GM19193 (cell line): ENCODE measurements around the gene IL31.

Source experiments
- POLR2A ChIP-seq: IDR thresholded peaks from 4 replicates; pipeline ENCODE4 v1.6.1; 2011; ENCODE audit not compliant: insufficient read depth, insufficient read length; ENCODE audit errors: extremely low read depth

Gene IL31

DNA sequence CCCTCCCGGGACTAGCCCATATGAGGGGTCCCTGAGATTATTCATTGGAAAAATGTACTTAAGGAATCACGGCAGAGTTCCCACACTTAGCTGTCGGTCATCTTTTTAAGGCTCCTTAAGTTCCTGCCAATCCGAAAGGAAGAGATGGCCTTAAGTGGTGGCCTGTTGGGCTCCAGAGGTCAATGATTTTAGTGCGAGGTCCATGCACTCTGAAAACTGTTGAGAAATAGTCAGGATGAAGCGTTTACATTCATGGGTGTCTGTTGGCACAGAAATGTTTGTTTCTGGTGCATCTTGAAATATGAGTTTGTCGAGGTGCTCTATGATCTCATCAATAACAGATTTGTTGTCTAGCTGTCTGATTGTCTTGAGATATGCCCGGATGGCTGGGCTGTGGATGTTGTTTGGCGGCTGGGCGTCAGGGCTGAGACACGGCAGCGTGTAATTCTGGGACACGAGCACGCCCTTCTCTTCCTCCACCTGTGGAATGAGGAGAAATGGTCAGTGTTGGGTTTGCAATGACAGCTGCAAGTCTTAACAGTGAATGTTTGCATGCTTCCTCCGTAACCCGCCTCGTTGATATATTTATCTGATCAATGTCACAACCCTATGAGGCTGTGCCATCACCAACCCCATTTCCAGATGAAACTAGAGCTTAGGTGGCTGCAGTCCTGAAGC is 1.6 kb downstream of the IL31 start:
- no peak for TF ChIP-seq POLR2A

DNA sequence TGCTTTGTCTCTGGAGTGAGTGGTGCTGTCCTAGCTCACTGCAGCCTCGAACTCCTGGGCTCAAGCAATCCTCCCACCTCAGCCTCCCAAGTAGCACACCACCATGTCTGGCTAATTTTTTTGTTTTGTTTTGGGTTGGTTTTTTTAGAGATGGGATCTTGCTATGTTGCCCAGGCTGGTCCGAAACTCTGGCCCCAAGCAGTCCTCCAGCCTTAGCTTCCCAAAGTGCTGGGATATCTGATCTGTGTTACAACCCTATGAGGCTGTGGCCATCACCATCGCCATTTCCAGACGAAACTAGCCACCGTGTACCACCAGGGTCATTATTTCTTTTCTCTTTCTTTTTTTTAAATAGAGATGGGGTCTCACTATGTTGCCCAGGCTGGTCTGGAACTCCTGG is 2.6 kb downstream of the IL31 start:
- TF ChIP-seq POLR2A = no peak

- no peak for TF ChIP-seq POLR2A
Observed at GRCh38 chr12:122168492-122168891, 5.5 kb downstream of the IL31 start.

- TF ChIP-seq POLR2A = no peak
Observed at GRCh38 chr12:122167356-122167925, 6.6 kb downstream of the IL31 start.

GRCh38 chr12:122166422-122167349 is 7.3 kb downstream of the IL31 start:
- TF ChIP-seq POLR2A = no peak

DNA sequence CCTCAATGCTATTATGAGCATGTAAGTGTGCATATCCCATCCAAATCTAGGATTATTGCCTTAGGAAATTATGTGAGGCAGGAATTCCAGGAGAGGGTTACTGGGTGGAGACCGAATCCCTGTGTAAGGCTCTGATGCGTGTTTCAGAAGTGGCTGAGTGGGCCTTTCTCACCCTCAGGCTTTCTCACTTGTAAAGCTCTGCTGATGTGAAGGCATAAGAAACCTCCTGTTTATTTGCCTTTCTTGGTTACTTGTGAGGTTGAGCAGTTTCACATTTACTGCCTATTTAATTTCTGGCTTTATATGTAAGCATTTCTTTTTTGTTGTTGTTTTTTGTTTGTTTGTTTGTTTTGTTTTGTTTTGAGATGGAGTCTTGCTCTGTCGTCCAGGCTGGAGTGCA is 11.0 kb downstream of the IL31 start:
- no peak for TF ChIP-seq POLR2A

GRCh38 chr12:122161682-122162081 is 12.3 kb downstream of the IL31 start:
- TF ChIP-seq POLR2A = no peak

DNA sequence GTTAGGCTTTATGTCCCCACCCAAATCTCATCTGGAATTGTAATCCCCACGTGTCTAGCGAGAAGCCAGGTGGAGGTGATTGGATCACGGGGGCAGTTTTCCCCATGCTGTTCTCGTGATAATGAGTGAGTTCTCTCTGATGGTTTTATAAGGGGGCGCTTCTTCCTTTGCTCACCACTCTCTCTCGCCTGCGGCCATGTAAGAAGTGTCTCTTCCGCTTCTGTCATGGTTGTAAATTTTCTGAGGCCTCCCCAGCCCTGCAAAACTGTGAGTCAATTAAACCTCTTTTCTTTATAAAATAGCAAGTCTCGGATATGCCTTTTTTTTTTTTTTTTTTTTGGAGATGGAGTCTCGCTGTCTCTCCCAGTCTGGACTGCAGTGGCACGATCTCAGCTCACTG is 13.3 kb downstream of the IL31 start:
- no peak for TF ChIP-seq POLR2A

- TF ChIP-seq POLR2A = no peak
Observed at GRCh38 chr12:122159882-122160281, 14.1 kb downstream of the IL31 start.

GRCh38 chr12:122158700-122159285 is 15.2 kb downstream of the IL31 start:
- TF ChIP-seq POLR2A = no peak

GRCh38 chr12:122155705-122156104 is 18.3 kb downstream of the IL31 start:
- no peak for TF ChIP-seq POLR2A

- TF ChIP-seq POLR2A = no peak
Observed at GRCh38 chr12:122152754-122153153, 21.3 kb downstream of the IL31 start.

- no peak for TF ChIP-seq POLR2A
Observed at GRCh38 chr12:122150127-122150681, 23.8 kb downstream of the IL31 start.

DNA sequence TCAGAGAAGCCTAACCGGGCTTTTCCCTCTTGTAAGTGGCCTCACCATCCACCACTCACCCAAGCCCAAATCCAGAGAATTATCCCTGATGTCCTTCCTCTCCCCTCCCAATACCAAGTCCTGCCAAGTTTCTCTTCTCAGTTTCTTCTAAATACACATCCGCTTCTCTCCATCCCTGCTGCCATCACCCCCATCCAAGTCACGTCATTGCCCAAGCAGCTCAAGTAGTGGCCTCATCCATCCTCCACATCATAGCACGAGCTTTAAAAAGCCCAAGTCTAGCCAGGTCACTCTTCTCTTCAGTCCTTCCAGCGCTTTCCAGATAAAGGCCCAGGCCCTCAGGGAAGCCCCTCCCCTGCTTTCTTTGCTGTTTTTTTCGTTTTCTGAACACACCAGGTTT is 25.4 kb downstream of the IL31 start:
- TF ChIP-seq POLR2A = no peak
